Breast epithelium (tissue), 4 donors: ENCODE measurements around the gene CA7. TPM values are rescaled to one million over a fixed set of nuclear protein-coding genes. Genes with fewer than 3 reads are reported as not detected.

Source experiments
- DNase-seq, 2 donors: peaks; one replicate each; pipeline ENCODE4 v3.0.0-alpha.2; 2019; ENCODE audit warnings: low spot score in 2 of 2
- H3K27ac ChIP-seq, 2 donors: fragments of 200-600 bp; sonication (generic) in 1 of 2; one replicate each; pipeline ENCODE4 v1.5.1; 2016 to 2019; ENCODE audit warnings: mild to moderate bottlenecking in 1 of 2
- H3K27me3 ChIP-seq, 2 donors: fragments of 200-600 bp; sonication (generic) in 1 of 2; one replicate each; pipeline versions ENCODE4 v1.5.1 to v1.6.0; 2017 to 2019; ENCODE audit warnings: control low read depth in 1 of 2, mild to moderate bottlenecking in 1 of 2
- H3K36me3 ChIP-seq: fragments of 200-600 bp; one replicate; pipeline ENCODE4 v1.5.1; 2019
- H3K4me1 ChIP-seq, 2 donors: fragments of 200-600 bp; sonication (generic); one replicate each; pipeline ENCODE4 v1.5.1; 2016 to 2019; ENCODE audit warnings: control low read depth in 1 of 2
- H3K4me3 ChIP-seq, 3 donors: fragments of 200-600 bp; sonication (generic); 1 replicate in 2 of 3; 2 replicates in 1 of 3; pipeline ENCODE4 v1.5.1; 2016 to 2019; ENCODE audit warnings: mild to moderate bottlenecking in 3 of 3, moderate library complexity in 2 of 3
- H3K9me3 ChIP-seq, 2 donors: fragments of 200-600 bp; sonication (generic) in 1 of 2; one replicate each; pipeline ENCODE4 v1.5.1; 2016 to 2019; ENCODE audit warnings: control low read depth in 1 of 2
- CTCF ChIP-seq, 3 donors: fragments of 450-650 bp; IDR thresholded peaks; one replicate each; pipeline ENCODE4 v1.5.1; 2016 to 2017; ENCODE audit warnings: antibody characterized with exemption in 3 of 3, mild to moderate bottlenecking in 3 of 3, moderate library complexity in 3 of 3
- POLR2A ChIP-seq: fragments of 450-650 bp; IDR thresholded peaks from one replicate; pipeline ENCODE4 v1.6.1; 2016; ENCODE audit warnings: antibody characterized with exemption, mild to moderate bottlenecking, moderate library complexity
- POLR2AphosphoS5 ChIP-seq, 3 donors: sonication (generic); formaldehyde crosslinking; IDR thresholded peaks; one replicate each; pipeline ENCODE4 v1.6.1; 2017; ENCODE audit warnings: antibody characterized with exemption in 3 of 3
- intact Hi-C: fragments of 100-400 bp; cut with DNase I; formaldehyde crosslinking; loops from one replicate; pipeline ENCODE4 v1.15.1; 2023; ENCODE audit warnings: low total_unique reads
- total RNA-seq, 3 donors: library from RNA; depleted of rRNA; stranded (reverse); fragments of >200 nt; gene quantifications; one replicate each; pipeline ENCODE4 v1.1.0, GENCODE V29; 2016

The CA7 gene
- total RNA-seq, 3 donors from 2014 or later, result 1.3 TPM; not detected in 2

- intact Hi-C loops, result loop anchor here (5.0 kb wide), 1 partner anchor 379 kb away; no protein-coding TSS in a partner anchor
- H3K27me3 ChIP-seq, result no peaks in the 10 kb centered on the region
- no peaks in the 10 kb centered on the region for H3K36me3 ChIP-seq
- DNase-seq, result no peak
- H3K4me3 ChIP-seq, result no peak overlapping the region
- H3K9me3 ChIP-seq, result no peaks in the 10 kb centered on the region
- TF ChIP-seq CTCF (IDR thresholded peaks at IDR 0.05), result no peak
- TF ChIP-seq POLR2A, result no peak
- TF ChIP-seq POLR2AphosphoS5 (IDR thresholded peaks at IDR 0.05), result no peak
- peak overlapping the region in 1 of 2 donors; percentile 66 for H3K27ac ChIP-seq
- H3K4me1 ChIP-seq, result no peaks in the 10 kb centered on the region
These were observed 58.7 kb downstream of the CA7 start for GRCh38 chr16:66902648-66903543.

Other genes starting within 250 kb of the CA7 start
- 10 to 100 TPM; 19.5 to 54.9 (median 25.2) TPM for gene CMTM3, start 239.7 kb upstream of the CA7 start, total RNA-seq
- 10 to 100 TPM; 12.5 to 35.4 (median 33.7) TPM for gene CMTM4, start 147.7 kb upstream of the CA7 start, total RNA-seq
- 100 to 1,000 TPM; 153 to 172 (median 156) TPM for gene DYNC1LI2, start 92.8 kb upstream of the CA7 start, total RNA-seq
- under 1 TPM; 0.33 to 0.64 (median 0.59) TPM for gene TERB1, start 42.8 kb upstream of the CA7 start, total RNA-seq
- 10 to 100 TPM; 44.0 to 69.8 (median 60.3) TPM for gene NAE1, start 13.4 kb upstream of the CA7 start, total RNA-seq
- gene PDP2, start 36.1 kb downstream of the CA7 start, total RNA-seq, result 10 to 100 TPM in 1 of 3 donors, 1 to 10 TPM in 2; 8.8 to 18.6 (median 9.4) TPM
- not detected for gene CDH16, start 74.5 kb downstream of the CA7 start, total RNA-seq
- gene RRAD, start 81.1 kb downstream of the CA7 start, total RNA-seq, result 10 to 100 TPM in 1 of 3 donors, 1 to 10 TPM in 2; 7.7 to 11.1 (median 8.0) TPM
- 10 to 100 TPM; 45.7 to 77.3 (median 65.4) TPM for gene CIAO2B, start 90.0 kb downstream of the CA7 start, total RNA-seq
- 10 to 100 TPM; 25.9 to 33.1 (median 31.9) TPM for gene CES2, start 91.1 kb downstream of the CA7 start, total RNA-seq
- gene CES3, start 116.9 kb downstream of the CA7 start, total RNA-seq, result 1 to 10 TPM in 2 of 3 donors, under 1 TPM in 1; 0.29 to 5.9 (median 2.1) TPM
- 10 to 100 TPM in 2 of 3 donors, 1 to 10 TPM in 1; 9.0 to 19.6 (median 11.1) TPM for gene CES4A, start 144.2 kb downstream of the CA7 start, total RNA-seq
- 10 to 100 TPM; 48.5 to 69.1 (median 52.3) TPM for gene CBFB, start 184.7 kb downstream of the CA7 start, total RNA-seq